Measurements from ENCODE around the gene LCE6A.
A peak's percentile ranks its signal among the peaks of the same experiment; 100 is the strongest.

LCE6A gene

GRCh38 chr1:152870831-152871730 is 28.4 kb downstream of the LCE6A start:
- TF ChIP-seq POLR2A (IDR thresholded peaks at IDR 0.05; ENCODE audit: low read depth, low read length) (no peak), TAF1 (IDR thresholded peaks at IDR 0.05; ENCODE audit: low read depth, low read length) (no peak), POLR2AphosphoS5 (IDR thresholded peaks at IDR 0.05; ENCODE audit: low read depth, low read length) (no peak), POU2F2 (IDR thresholded peaks at IDR 0.05; ENCODE audit: low read depth, low read length) (no peak), PAX5 (IDR thresholded peaks at IDR 0.05; ENCODE audit: insufficient read depth, low read length, severe bottlenecking) (no peak), SPI1 (IDR thresholded peaks at IDR 0.05; ENCODE audit: low read depth, low read length) (no peak)
- FAIRE-seq, result peak; percentile 26
- no peak for DNase-seq (ENCODE audit: insufficient read length, low spot score)

- TF ChIP-seq POLR2A (IDR thresholded peaks at IDR 0.05; ENCODE audit: low read depth, low read length) (no peak), PAX5 (IDR thresholded peaks at IDR 0.05; ENCODE audit: insufficient read depth, low read length, severe bottlenecking) (no peak), TAF1 (IDR thresholded peaks at IDR 0.05; ENCODE audit: low read depth, low read length) (no peak), POLR2AphosphoS5 (IDR thresholded peaks at IDR 0.05; ENCODE audit: low read depth, low read length) (no peak), POU2F2 (IDR thresholded peaks at IDR 0.05; ENCODE audit: low read depth, low read length) (no peak), SPI1 (IDR thresholded peaks at IDR 0.05; ENCODE audit: low read depth, low read length) (no peak)
- DNase-seq (ENCODE audit: insufficient read length, low spot score), result no peak
- no peak for FAIRE-seq
These were observed 29.1 kb downstream of the LCE6A start for GRCh38 chr1:152871731-152872126.

GRCh38 chr1:152873495-152873894 is 30.8 kb downstream of the LCE6A start:
- no peak for DNase-seq (ENCODE audit: insufficient read length, low spot score)
- FAIRE-seq, result no peak
- no peak for TF ChIP-seq POLR2AphosphoS5 (IDR thresholded peaks at IDR 0.05; ENCODE audit: low read depth, low read length)
- no peak for TF ChIP-seq POLR2A (IDR thresholded peaks at IDR 0.05; ENCODE audit: low read depth, low read length)
- TF ChIP-seq TAF1 (IDR thresholded peaks at IDR 0.05; ENCODE audit: low read depth, low read length), result no peak
- no peak for TF ChIP-seq SPI1 (IDR thresholded peaks at IDR 0.05; ENCODE audit: low read depth, low read length)
- no peak for TF ChIP-seq PAX5 (IDR thresholded peaks at IDR 0.05; ENCODE audit: insufficient read depth, low read length, severe bottlenecking)
- no peak for TF ChIP-seq POU2F2 (IDR thresholded peaks at IDR 0.05; ENCODE audit: low read depth, low read length)

GRCh38 chr1:152876827-152877226 is 34.2 kb downstream of the LCE6A start:
- no peak for DNase-seq (ENCODE audit: insufficient read length, low spot score)
- TF ChIP-seq POLR2A (IDR thresholded peaks at IDR 0.05; ENCODE audit: low read depth, low read length) (no peak), POLR2AphosphoS5 (IDR thresholded peaks at IDR 0.05; ENCODE audit: low read depth, low read length) (no peak), PAX5 (IDR thresholded peaks at IDR 0.05; ENCODE audit: insufficient read depth, low read length, severe bottlenecking) (no peak), TAF1 (IDR thresholded peaks at IDR 0.05; ENCODE audit: low read depth, low read length) (no peak), POU2F2 (IDR thresholded peaks at IDR 0.05; ENCODE audit: low read depth, low read length) (no peak), SPI1 (IDR thresholded peaks at IDR 0.05; ENCODE audit: low read depth, low read length) (no peak)
- FAIRE-seq, result no peak

GRCh38 chr1:152878042-152878441 is 35.4 kb downstream of the LCE6A start, which contains the start of gene SMCP:
Gene SMCP (plus strand): TSS chr1:152878322. CDS start chr1:152884423, 6,101 bp downstream.
- TF ChIP-seq TAF1 (IDR thresholded peaks at IDR 0.05; ENCODE audit: low read depth, low read length) (no peak), SPI1 (IDR thresholded peaks at IDR 0.05; ENCODE audit: low read depth, low read length) (no peak), POLR2AphosphoS5 (IDR thresholded peaks at IDR 0.05; ENCODE audit: low read depth, low read length) (no peak)
- no peak for FAIRE-seq
- no peak for DNase-seq (ENCODE audit: insufficient read length, low spot score)

GRCh38 chr1:152879559-152880198 is 37.0 kb downstream of the LCE6A start:
- DNase-seq (ENCODE audit: insufficient read length, low spot score) (no peak), FAIRE-seq (no peak)
- TF ChIP-seq POLR2AphosphoS5 (IDR thresholded peaks at IDR 0.05; ENCODE audit: low read depth, low read length) (no peak), POU2F2 (IDR thresholded peaks at IDR 0.05; ENCODE audit: low read depth, low read length) (no peak), TAF1 (IDR thresholded peaks at IDR 0.05; ENCODE audit: low read depth, low read length) (no peak), PAX5 (IDR thresholded peaks at IDR 0.05; ENCODE audit: insufficient read depth, low read length, severe bottlenecking) (no peak)

GRCh38 chr1:152880316-152880715 is 37.7 kb downstream of the LCE6A start:
- FAIRE-seq, result peak; percentile 16
- TF ChIP-seq POLR2A (IDR thresholded peaks at IDR 0.05; ENCODE audit: low read depth, low read length) (no peak), SPI1 (IDR thresholded peaks at IDR 0.05; ENCODE audit: low read depth, low read length) (no peak), TAF1 (IDR thresholded peaks at IDR 0.05; ENCODE audit: low read depth, low read length) (no peak), POU2F2 (IDR thresholded peaks at IDR 0.05; ENCODE audit: low read depth, low read length) (no peak), POLR2AphosphoS5 (IDR thresholded peaks at IDR 0.05; ENCODE audit: low read depth, low read length) (no peak), PAX5 (IDR thresholded peaks at IDR 0.05; ENCODE audit: insufficient read depth, low read length, severe bottlenecking) (no peak)
- DNase-seq (ENCODE audit: insufficient read length, low spot score), result no peak

- FAIRE-seq (no peak), DNase-seq (ENCODE audit: insufficient read length, low spot score) (no peak)
- TF ChIP-seq SPI1 (IDR thresholded peaks at IDR 0.05; ENCODE audit: low read depth, low read length) (no peak), POLR2A (IDR thresholded peaks at IDR 0.05; ENCODE audit: low read depth, low read length) (no peak), POLR2AphosphoS5 (IDR thresholded peaks at IDR 0.05; ENCODE audit: low read depth, low read length) (no peak), POU2F2 (IDR thresholded peaks at IDR 0.05; ENCODE audit: low read depth, low read length) (no peak), PAX5 (IDR thresholded peaks at IDR 0.05; ENCODE audit: insufficient read depth, low read length, severe bottlenecking) (no peak), TAF1 (IDR thresholded peaks at IDR 0.05; ENCODE audit: low read depth, low read length) (no peak)
These were observed 38.3 kb downstream of the LCE6A start for GRCh38 chr1:152880907-152881306.

GRCh38 chr1:152884085-152884484 is 41.4 kb downstream of the LCE6A start:
- DNase-seq (ENCODE audit: insufficient read length, low spot score) (no peak), FAIRE-seq (no peak)
- TF ChIP-seq SPI1 (IDR thresholded peaks at IDR 0.05; ENCODE audit: low read depth, low read length) (peak; percentile 68), TAF1 (IDR thresholded peaks at IDR 0.05; ENCODE audit: low read depth, low read length) (no peak), POLR2A (IDR thresholded peaks at IDR 0.05; ENCODE audit: low read depth, low read length) (no peak)
